NCI-H345 treated with DMSO at 0.1 percent for 48 hours (cell line): Measurements from ENCODE around the gene SLC22A4.
A peak's percentile ranks its signal among the peaks of the same experiment; 100 is the strongest.

ENCODE experiments used
- DNase-seq: peaks from one replicate; lab custom pipeline; 2025; ENCODE audit not compliant: unreplicated experiment; lab: John Stamatoyannopoulos, UW

The SLC22A4 gene

DNA sequence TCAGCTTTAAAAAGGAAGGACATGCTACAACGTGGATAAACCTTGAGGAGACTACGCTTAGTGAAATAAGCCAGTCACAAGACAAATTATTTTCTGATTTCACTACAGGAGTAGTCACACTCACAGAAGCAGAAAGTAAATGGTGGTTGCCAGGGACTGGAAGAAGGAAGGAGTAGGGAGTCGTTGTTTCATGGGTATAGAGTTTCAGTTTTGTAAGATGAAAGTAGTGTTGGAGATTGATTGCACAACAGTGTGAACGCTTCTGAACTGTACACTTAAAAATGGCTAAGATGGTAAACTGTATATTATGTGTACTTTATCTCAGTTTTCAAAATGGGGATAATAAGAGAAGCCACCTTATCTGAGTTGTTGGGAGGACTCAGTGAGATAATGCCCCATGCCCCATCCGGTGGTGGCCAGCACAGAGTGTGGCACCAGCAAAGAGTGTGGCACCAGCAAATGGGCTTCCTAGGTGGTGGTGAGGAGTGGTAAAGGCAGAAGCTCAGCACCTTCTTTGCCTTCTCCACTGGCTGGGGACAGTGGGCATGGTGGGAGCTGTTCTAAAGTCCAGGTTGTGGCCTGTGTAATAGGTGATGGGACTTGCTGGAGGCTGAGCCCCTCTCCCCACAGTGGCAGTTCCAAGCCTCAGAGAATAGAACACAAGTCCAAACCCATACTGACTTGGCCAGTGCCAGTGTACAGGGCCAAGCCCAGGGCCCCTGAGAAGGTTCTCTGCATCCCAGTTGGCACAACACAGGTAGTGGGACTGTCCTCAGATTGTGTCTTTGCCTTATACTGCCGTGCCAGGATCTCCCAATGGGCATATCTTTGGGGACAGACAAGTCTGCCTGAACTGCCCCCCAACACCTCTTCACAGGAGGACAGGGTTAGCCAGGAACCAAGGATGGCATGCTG, 4.4 kb downstream of the SLC22A4 start:
- no peak for DNase-seq

DNA sequence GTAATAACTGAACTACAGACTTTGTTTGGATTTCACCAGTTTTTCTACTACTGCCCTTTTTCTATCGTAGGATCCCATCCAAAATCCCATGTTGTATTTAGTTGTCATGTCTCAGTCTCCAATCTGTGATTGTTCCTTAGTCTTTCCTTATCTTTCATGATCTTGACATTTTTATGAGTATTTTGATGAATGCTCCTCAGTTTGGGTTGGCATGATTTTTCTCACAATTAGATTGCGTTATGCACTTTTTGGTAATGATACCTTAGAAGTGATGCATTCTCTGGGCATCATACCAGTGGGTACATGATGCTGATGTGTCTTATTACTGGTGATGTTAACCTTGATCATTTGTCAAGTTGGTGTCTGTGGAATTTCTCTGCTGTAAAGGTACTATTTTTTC, 5.7 kb downstream of the SLC22A4 start:
- no peak for DNase-seq

DNA sequence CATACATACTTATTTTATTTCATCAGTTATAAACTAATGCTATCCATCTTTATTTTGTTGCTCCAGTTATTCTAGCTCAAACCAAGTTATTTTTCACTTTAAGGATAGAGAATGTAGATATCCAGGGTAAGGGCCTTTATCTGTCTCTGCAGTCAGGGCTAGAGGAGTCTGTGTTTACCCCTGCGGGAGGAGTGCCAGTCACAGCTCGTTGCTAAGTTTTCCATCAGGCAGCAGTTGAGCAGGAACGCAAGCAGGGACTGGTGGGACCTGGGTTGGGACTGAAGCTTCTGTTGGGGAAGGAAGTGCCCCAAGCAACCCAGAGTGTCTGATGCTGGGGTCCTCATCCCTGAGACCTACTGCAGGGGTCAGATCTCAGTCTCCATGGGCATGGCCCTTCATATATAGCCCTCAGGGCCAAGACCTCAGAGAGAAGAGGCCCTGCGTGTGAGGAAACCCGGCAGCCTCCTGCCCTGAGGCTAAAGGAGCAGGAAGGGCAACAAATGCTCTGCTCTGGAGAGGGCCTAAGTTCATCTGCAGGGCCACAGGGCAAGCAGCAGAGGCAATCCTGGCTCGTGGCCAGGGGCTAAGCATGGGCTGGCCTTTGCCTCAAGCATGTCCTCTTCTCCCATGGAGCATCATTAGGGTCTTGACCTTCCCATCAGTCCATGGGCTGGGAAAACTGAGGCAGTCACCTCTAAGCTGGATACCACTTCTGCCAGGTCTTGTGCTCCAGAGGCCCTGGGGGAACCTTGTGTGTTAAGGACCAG, 6.6 kb downstream of the SLC22A4 start:
- no peak for DNase-seq

DNA sequence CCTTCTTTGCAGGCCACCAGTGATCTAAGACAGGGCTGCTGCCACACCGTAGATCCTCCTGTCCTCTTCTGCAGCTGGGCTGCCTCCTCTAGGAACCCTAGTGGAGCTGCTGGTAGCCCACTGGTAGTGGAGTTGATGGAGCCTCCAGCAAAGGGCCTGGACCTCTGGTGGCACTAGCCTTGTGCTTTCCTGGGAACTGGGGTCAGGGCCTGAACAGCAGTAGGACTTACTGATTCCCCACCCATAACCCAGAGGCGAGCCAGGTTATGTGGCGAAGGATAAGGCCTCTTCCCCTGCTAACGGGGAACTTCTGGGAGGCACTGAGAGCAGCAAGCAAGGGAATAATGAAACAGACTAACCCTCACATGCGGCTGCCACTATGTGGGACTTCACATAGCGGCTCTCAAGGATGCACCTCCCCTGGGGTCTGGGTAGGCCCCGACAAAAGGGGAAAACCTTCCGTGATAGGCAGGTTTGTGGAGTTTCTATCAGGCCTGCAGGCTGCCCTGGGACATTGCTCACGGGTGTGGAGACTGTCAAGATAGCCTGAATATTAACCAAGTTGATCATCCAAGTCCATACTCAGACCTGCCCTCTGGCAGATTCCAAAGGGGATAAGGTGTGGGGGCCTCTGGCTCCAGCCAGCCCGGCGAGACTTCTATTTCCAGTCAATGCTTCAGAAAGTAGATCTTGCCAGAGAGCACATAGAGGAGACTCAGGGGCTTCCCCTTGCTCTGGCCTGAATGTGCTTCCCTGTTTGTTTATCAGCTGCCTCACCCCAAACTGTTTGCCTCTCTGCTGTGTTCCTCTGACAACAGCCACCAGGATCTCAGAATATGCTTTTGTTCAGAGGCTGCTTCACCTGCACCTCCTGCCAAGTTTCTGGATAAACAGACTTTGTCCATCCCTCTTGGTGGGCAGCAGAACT, 7.4 kb downstream of the SLC22A4 start:
- DNase-seq, result peak; percentile 7

DNA sequence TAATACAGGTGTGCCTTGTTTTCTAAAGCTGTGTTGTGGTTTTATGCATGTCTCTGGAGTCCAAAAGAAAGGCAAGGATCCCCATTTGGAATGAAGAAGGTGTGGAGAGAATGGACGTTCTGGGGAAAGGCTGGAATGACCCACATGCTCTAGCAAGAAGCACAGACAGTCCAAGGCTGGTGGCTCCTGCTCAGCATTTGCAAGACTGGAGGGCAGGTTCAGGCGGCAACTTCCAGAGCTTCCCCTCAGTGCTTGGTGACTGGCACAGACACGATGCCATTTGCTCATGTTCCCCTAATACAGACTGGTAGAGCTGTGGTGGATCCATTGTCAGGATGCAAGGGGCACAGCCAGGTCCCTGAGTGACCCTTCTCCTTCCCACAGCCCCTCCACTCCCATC, 8.2 kb downstream of the SLC22A4 start:
- DNase-seq, result no peak

DNA sequence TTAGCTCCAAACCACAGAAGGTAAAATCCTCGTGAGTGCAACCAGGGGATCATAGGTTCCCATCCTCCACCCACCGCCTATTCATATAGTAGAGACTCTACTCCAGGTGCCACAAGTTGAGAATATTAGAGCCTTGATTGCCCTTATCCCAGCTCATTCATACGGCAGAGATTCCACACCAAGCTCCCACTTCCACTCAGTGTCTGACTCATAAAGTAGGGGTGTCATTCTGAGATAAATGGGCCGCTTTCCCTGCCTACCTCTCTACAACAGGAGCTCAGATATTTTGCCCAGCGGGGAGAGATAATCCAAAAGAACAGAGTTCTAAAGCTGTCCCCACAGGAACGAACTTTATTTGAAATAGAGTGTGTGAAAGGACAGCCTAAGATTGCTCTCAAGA, 9.4 kb downstream of the SLC22A4 start:
- no peak for DNase-seq

DNA sequence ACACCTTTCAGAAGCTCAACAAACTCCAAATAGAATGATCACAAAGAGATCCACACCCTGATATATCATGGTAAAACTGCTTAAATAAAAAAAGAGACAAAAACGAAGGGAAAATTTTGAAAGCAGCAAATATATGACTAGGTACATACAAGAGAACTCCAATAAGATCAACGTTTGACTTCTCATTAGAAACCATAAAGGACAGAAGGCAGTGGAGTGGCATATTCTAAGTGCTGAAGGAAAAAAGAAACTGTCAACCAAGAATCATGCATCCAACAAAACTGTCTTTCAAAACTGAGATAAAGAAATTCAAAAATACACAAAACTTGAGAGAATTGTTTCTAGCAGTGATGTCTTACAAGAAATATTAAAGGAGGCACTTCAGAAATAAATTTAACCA, 11.2 kb downstream of the SLC22A4 start:
- DNase-seq, result no peak

DNA sequence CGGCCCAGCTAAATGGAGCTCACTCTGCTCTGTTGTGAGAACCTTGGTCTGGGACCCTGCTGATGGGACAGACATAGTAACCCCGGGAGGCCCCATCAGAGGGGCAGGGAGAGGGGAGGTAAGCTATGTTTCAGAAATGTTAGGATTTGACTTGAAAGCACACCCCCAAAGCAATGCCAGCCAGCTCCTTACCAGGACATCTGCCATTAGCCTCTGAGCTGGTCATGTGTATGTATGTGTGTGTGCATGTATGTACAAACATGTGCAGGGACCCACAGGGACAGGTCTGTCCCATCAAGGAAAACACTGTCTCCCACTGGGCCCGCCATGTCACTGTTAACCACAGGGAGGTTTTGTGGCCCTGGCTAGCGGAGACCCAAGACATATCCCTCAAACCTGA, 14.5 kb downstream of the SLC22A4 start:
- no peak for DNase-seq

DNA sequence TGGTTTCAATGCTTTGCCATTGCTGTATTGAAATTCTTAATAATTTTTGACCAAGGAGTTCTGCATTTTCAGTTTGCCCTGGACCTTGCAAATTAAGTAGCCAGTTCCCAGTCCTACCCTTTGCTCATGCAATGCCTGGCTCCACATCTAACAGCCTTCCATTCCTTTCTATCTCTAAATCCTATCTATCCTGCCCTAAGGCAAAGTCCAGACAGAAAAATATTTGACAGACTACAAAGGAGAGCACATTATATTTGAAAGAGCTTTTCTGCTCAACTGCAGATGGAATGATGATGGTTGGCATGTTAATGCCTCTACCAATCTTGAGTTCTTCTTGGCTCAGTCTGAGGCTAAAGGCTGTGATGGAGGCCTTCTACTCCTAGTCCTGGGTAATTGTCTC, 15.5 kb downstream of the SLC22A4 start:
- no peak for DNase-seq

DNA sequence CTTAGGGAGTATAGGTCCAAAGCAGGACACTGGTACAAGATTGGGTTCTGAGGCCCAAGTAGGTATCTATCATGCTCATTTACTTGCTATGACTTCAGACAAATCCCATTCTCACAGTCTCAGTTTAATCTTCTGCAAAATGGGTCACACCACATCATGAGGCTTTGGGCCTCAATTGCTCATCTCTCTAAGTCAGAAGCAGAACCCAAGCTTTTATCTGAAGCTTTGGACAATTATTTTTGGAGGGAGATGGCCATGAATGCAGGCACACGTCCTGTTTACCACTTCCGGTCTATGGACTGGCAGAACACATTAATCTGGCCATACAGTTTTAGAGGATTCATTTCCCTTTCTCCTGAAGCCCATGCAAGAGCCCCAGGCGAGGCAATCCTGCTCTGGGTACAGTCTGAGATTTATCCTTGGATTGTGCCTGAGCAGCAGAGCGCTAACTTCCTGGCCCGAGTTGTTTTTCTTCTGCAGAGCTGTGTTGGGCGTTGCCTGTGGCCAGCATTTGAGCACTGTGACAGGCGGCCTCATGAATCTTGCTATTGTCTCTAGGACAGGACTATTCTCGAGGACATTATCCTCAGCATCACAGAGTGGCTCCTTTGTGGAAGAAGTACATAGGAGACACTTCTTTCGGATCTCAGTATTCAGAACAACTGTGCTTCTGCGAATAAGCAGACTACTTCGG, 16.1 kb downstream of the SLC22A4 start:
- DNase-seq, result no peak

DNA sequence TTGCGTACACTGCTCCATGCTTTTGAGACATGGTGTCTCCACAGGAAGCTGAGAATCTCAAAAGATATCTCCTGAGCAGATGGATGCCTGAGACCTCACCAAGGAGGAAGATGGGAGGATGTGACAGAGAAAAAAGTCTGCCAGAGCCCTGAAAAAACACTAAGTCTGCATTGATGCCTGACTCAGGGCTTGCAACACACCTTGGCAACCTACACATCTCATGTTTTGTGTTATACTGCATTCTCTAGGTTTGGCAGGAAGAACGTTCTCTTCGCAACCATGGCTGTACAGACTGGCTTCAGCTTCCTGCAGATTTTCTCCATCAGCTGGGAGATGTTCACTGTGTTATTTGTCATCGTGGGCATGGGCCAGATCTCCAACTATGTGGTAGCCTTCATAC, 19.2 kb downstream of the SLC22A4 start:
- no peak for DNase-seq

DNA sequence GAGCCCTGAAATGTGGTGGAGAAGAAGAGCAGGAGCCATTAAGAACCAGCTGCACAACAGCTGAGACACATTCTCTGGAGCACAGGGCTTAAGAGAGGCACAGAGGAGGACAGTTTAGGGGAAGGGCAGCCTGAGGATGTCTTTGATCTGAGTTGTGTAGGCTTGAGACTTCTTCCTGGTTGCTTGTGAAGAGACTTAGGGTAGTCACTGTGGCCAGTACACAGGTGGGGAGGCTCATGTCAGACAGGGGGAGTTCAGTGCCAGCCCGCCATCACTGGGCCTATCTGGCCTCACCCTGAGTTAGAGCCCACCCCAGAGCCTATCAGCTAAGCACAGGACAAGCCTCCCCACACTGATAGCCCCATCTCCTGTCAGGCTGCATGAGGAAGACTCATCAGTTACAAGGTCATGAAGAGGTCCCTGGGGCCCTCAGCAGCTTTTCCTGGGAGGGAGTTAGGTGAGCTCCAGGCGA, 19.8 kb downstream of the SLC22A4 start:
- DNase-seq, result no peak

DNA sequence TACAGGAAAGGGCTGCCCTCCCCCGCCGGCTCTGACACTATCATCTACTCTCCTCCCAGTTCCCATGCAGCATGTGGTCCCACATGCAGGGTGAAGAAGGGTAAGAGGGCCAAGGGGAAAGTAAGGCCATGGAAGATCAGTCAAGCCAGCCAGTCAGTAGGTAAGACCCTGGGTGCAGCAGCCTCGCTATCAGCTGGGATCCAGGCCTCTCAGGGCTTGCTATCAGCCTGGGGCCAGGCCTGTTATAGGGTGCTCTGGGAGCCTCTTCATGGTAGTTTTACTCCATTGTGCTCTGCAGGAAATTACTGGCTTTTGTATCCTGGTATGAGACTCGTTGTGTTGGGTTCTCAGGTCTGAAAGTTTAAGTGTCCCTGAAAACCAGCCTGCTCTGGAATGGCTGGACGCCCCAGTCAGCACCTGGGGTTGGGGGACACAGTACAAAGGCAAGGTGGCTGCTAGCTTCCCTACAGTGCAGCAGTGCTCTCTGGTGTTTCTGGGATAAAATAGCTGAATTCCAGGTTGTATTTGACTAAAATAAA, 21.4 kb downstream of the SLC22A4 start:
- no peak for DNase-seq

DNA sequence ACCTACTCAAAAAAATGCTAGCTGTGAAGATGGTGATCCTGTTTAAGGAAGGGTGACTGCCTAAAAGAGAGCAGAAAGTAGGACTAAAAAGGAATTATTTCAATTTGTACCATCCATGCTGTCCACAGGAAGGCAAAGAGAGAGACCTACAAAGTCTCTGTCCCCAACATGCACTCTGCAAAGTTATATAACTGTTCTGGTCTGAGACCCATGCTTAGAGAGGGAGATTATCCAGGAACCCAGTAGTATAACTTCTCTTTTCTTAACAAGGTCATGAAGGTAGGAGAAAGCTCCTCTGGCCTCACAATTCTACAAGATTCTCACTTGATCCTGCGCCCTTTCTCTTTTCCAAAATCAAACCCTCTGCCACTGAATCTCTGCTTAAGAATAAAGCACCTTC, 25.8 kb downstream of the SLC22A4 start:
- DNase-seq, result no peak

DNA sequence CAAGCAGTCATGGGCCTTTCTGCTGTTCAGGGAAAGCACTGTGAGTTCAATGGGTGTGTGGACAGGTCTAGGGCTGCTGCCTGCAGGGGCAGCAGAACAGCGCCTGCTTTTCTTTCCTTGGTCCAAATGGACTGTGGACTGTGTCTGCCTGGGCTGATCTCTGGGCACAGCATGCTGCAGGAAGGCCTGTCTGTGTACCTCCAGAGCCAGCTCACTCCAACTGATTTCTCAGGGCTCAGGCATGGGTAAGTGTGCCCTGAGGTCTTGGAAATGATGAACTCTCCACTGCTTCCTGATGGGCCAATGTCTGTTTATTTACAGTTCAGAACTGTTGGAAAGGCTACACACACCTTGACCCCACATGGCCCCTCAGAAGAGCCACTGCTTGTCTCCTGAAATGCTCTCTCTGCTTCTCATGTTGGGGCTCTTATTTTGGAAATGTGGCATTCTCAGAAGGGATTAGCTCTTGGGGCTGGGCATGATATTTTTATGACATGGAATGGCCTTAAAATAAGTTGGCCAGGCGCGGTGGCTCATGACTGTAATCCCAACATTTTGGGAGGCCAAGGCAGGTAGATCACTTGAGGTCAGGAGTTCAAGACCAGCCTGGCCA, 27.0 kb downstream of the SLC22A4 start:
- DNase-seq, result no peak

DNA sequence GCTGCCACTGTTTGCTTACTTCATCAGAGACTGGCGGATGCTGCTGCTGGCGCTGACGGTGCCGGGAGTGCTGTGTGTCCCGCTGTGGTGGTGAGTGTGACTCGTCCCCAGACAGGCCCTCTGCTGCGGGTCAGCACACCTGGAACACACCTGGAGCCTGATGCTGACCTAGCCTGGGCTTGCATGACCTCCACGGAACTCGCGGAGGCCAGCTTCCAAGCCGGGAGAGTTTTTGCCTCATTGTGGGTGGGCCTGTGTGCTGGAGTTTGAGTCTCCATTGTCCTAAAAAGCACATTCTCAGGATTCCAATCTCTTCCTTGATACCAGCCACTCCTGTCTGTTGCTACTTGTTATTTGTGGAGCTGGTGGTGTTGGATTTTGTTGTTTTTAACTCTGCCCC, 28.1 kb downstream of the SLC22A4 start:
- no peak for DNase-seq

DNA sequence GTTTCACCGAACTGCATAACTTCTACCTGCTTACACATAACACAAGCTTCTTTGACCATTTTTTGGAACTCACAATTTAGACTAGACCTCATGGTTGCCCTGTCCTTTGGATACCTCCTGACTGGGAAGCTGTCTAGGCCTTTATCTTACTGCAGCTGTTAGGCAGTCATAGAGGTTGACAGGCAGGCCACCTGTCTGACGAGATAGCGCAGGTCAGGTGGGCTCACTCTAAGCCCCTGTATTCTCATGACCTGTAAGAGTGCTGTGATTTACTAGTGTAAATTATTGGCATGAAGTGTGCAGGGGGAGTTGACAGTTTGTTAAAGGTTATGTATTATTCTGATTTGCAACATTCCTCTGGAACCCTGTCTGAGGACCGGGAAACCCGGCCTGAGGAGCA, 29.0 kb downstream of the SLC22A4 start:
- DNase-seq, result no peak

DNA sequence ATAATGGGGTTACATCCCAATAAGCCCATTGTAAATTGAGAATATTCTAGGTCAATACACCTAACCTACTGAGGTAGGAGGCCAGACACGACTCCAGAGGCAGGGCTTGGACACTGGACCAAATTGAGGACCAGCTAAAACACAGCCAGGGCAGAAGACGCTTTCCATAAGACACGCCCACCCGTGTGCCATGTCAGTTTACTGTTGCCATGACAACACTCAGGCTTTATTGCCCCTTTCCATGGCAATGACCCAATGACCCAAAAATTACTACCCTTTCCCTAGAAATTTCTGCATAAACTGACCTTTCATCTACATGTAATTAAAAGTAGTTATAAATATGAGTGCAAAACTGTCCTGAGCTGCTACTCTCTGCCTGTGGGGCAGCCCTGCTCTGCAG, 31.5 kb downstream of the SLC22A4 start:
- no peak for DNase-seq

DNA sequence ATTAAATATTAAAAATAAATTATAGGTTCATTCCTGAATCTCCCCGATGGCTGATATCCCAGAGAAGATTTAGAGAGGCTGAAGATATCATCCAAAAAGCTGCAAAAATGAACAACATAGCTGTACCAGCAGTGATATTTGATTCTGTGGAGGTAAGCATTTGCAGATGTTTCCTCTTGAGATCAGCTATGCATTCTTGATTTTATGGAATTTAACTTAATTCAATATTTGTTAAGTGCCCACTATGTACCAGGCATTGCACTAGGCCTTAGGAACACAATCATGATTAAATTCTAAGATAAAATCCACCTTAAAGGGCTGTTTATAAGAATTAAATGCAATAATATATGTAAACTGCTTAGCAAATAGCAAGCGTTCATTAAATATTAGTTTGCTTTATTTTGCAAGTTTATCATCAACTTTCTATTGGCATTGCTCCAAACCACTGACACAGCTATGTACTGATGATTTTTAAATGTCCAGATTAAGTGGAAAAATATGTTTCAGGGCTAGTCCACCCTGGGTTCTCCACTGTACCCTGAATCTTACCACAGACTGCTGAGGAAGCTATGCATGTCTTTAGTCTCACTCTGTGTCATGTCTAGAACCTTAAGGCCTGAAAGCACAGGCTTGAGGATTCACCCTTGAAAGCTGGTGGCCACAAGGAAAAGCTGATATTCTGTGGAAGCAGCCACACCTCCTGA, 33.2 kb downstream of the SLC22A4 start:
- no peak for DNase-seq
